ENCODE measurements around the gene SEMA3A.

SEMA3A gene

GRCh38 chr7:84092207-84092606 lies 102.4 kb downstream of the SEMA3A start:
- FAIRE-seq = no peak
- DNase-seq (ENCODE audit: insufficient read length, low spot score) = no peak
- TF ChIP-seq, protein P1, sequence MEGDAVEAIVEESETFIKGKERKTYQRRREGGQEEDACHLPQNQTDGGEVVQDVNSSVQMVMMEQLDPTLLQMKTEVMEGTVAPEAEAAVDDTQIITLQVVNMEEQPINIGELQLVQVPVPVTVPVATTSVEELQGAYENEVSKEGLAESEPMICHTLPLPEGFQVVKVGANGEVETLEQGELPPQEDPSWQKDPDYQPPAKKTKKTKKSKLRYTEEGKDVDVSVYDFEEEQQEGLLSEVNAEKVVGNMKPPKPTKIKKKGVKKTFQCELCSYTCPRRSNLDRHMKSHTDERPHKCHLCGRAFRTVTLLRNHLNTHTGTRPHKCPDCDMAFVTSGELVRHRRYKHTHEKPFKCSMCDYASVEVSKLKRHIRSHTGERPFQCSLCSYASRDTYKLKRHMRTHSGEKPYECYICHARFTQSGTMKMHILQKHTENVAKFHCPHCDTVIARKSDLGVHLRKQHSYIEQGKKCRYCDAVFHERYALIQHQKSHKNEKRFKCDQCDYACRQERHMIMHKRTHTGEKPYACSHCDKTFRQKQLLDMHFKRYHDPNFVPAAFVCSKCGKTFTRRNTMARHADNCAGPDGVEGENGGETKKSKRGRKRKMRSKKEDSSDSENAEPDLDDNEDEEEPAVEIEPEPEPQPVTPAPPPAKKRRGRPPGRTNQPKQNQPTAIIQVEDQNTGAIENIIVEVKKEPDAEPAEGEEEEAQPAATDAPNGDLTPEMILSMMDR (IDR thresholded peaks at IDR 0.05; ENCODE audit: insufficient read depth, missing control alignments) = no peak

- FAIRE-seq (no peak), DNase-seq (ENCODE audit: insufficient read length, low spot score) (no peak)
- TF ChIP-seq, protein P1 (IDR thresholded peaks at IDR 0.05; ENCODE audit: insufficient read depth, missing control alignments) = no peak
Observed at GRCh38 chr7:84091318-84091717, 103.3 kb downstream of the SEMA3A start.

DNA sequence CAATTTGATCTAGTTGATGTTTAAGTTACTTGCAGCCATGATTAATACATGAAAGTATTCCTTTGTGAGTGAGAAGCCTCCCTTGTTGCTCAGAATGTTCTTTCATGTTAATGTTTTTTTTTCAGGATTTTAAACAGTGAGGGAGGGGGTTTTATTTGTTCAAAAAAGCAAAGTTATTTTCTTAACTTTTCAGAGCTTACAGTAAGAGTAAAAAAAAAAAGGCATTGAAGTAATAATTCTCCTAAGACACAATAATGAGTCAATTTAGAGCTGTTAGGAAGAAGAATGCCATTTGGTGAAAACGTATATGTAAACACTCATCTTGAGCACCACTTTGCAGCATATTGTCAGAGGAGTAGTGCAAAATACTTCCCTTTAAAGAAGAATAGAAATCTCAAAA lies 105.8 kb downstream of the SEMA3A start:
- FAIRE-seq (no peak), DNase-seq (ENCODE audit: insufficient read length, low spot score) (no peak)
- TF ChIP-seq, protein P1 (IDR thresholded peaks at IDR 0.05; ENCODE audit: insufficient read depth, missing control alignments) = no peak

DNA sequence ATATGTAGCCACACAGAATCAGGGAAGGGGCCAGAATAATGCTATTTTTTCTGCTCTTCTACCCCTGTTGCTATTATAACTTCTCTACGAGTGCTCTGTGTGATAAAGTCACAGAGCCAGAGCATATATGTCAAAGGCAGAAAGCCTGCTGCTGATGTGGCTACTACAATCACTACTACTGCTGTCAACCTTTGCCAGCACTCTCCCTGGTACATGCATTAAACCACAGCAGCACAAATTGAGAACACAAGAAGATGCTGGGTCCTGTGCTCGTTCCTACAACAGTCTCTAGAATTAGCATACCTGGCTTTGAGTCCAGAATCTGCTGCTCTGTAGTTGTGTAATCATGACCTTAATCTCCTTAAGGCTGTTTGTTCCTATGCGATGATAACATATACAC lies 108.6 kb downstream of the SEMA3A start:
- DNase-seq (ENCODE audit: insufficient read length, low spot score) (no peak), FAIRE-seq (peak; percentile 6)
- TF ChIP-seq, protein P1 (IDR thresholded peaks at IDR 0.05; ENCODE audit: insufficient read depth, missing control alignments) = no peak

- FAIRE-seq = no peak
Observed at GRCh38 chr7:84085147-84085546, 109.4 kb downstream of the SEMA3A start.

DNA sequence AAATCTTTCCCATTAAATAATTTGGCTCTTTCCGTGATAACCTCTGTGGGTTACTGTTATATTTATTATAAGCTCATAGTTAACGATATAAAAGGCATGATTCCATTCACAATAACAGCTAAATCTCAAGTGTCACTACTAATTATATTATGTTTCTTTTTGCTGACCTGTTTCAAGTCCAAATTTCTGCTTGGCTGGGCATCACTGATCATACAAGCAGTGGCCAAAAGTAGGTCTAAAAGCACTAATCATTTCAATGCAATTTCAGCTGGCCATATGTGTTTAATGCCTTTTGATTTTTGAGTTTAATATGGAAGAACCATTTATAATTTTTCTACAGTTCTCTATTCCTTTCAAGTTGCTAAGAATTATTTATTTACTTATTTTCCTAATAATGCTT lies 110.7 kb downstream of the SEMA3A start:
- no peak for FAIRE-seq
- TF ChIP-seq, protein P1 (IDR thresholded peaks at IDR 0.05; ENCODE audit: insufficient read depth, missing control alignments) = no peak
- DNase-seq (ENCODE audit: insufficient read length, low spot score) = no peak

More at GRCh38 chr7:84085147-84085546, 109.4 kb downstream of the SEMA3A start:
- TF ChIP-seq, protein P1 (IDR thresholded peaks at IDR 0.05; ENCODE audit: insufficient read depth, missing control alignments) = no peak
- no peak for DNase-seq (ENCODE audit: insufficient read length, low spot score)

DNA sequence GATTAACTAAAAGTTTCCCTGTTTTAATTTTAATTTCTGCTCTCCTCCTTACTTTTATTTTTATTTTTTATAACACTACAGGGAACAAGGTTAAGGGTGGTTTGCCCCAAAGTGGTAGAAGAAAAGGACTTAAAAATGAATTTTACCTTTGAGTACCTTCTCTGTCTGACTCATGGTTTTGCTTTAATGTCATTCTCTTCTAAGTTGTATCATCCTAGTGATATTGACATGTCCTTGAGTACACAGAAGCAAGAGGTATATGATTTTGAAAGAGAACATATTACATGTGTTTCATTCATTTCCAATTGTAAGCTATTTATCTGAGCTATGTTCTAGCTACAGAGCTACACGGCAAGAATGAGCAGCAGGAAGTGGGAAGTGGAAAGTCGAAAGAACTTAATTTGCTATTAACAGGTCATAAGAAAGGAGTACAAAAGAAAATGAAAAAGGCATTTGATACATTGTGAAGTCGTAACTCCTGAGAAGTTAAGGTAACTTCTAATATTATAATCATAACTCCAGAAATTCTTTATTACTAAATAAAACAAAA lies 112.5 kb downstream of the SEMA3A start:
- FAIRE-seq = no peak
- DNase-seq (ENCODE audit: insufficient read length, low spot score) = no peak
- TF ChIP-seq, protein P1 (IDR thresholded peaks at IDR 0.05; ENCODE audit: insufficient read depth, missing control alignments) = no peak

Data from D721Med (cell line).